GM23248 (cell line): ENCODE measurements around the gene POLA1.

Experiments
- EZH2 ChIP-seq: fragments of 200-600 bp; sonication (generic); IDR thresholded peaks from 2 replicates; pipeline ENCODE4 v1.6.1; 2018; ENCODE audit warnings: antibody characterized with exemption, mild to moderate bottlenecking; ENCODE audit not compliant: insufficient read depth, poor library complexity, severe bottlenecking
- EZH2phosphoT487 ChIP-seq: fragments of 200-600 bp; sonication (generic); IDR thresholded peaks from 2 replicates; pipeline ENCODE4 v1.6.1; 2018; ENCODE audit warnings: antibody characterized with exemption, moderate library complexity, mild to moderate bottlenecking, low read depth; ENCODE audit not compliant: insufficient read depth

- TF ChIP-seq EZH2phosphoT487: no peak
- TF ChIP-seq EZH2: no peak
Observed at GRCh38 chrX:24682739-24683432, 10.8 kb upstream of the POLA1 start.
